WTC11 (cell line): Measurements from ENCODE around the gene PPP2R2C.

Experiments
- CREM ChIP-seq: sonication (generic); formaldehyde crosslinking; IDR thresholded peaks from 2 replicates; pipeline ENCODE4 v1.8.1; 2022; ENCODE audit warnings: mild to moderate bottlenecking, missing genetic modification reagents, moderate library complexity
- CTCF ChIP-seq: fragments of 200-600 bp; IDR thresholded peaks from 2 replicates; pipeline ENCODE4 v1.8.0; 2022; ENCODE audit warnings: antibody characterized with exemption
- ELF4 ChIP-seq: sonication (generic); formaldehyde crosslinking; IDR thresholded peaks from 2 replicates; pipeline ENCODE4 v1.8.1; 2022; ENCODE audit warnings: low read depth, mild to moderate bottlenecking, moderate library complexity, missing genetic modification reagents
- KAT7 ChIP-seq: sonication (generic); formaldehyde crosslinking; IDR thresholded peaks from 2 replicates; pipeline ENCODE4 v1.8.1; 2023; ENCODE audit warnings: missing genetic modification reagents, mild to moderate bottlenecking, borderline replicate concordance
- MYBL2 ChIP-seq: sonication (generic); formaldehyde crosslinking; IDR thresholded peaks from 2 replicates; pipeline ENCODE4 v1.8.1; 2023; ENCODE audit warnings: mild to moderate bottlenecking, moderate library complexity, missing genetic modification reagents
- SMAD4 ChIP-seq: sonication (generic); formaldehyde crosslinking; IDR thresholded peaks from 2 replicates; pipeline ENCODE4 v1.8.0; 2022; ENCODE audit warnings: mild to moderate bottlenecking, missing genetic modification reagents
- SP1 ChIP-seq: sonication (generic); formaldehyde crosslinking; conservative IDR thresholded peaks from 2 replicates; pipeline ENCODE4 v1.8.1; 2022; ENCODE audit warnings: missing genetic modification reagents
- TEAD4 ChIP-seq: sonication (generic); formaldehyde crosslinking; IDR thresholded peaks from 2 replicates; pipeline ENCODE4 v1.8.0; 2022; ENCODE audit warnings: mild to moderate bottlenecking, missing genetic modification reagents
- ZNF416 ChIP-seq: fragments of 250-450 bp; sonication (Bioruptor Pico); IDR thresholded peaks from 2 replicates; pipeline ENCODE4 v1.9.0; 2021; ENCODE audit warnings: mild to moderate bottlenecking, inconsistent platforms
- ZNF512 ChIP-seq: sonication (generic); formaldehyde crosslinking; IDR thresholded peaks from 2 replicates; pipeline ENCODE4 v1.8.1; 2022; ENCODE audit warnings: missing genetic modification reagents, borderline replicate concordance

- TF ChIP-seq SP1 (CRISPR knock-in tag) (no peak), TEAD4 (CRISPR knock-in tag) (no peak), CTCF (no peak), CREM (no peak), SMAD4 (CRISPR knock-in tag) (no peak), ZNF512 (CRISPR knock-in tag) (no peak), ZNF416 (CRISPR knock-in tag) (no peak), MYBL2 (CRISPR knock-in tag) (no peak), ELF4 (no peak), KAT7 (no peak)
Observed at GRCh38 chr4:6469144-6469543, 3.3 kb downstream of the PPP2R2C start.
